Keratinocyte (primary cell): ENCODE data around the gene PFKFB3. TPM values are rescaled to one million over a fixed set of nuclear protein-coding genes. Genes with fewer than 3 reads are reported as not detected.
A peak's percentile ranks its signal among the peaks of the same experiment; 100 is the strongest.

Experiments used
- DNase-seq: peaks from one replicate; pipeline ENCODE4 v3.0.0-alpha.2; 2011; ENCODE audit warnings: low read depth, missing footprints, low spot score
- FAIRE-seq: peaks from 2 replicates; lab custom pipeline; 2011; peaks lifted over from hg19 to GRCh38; lab: Jason Lieb, UNC
- H2AFZ ChIP-seq: 2 replicates; pipeline ENCODE4 v1.6.0; 2012; ENCODE audit warnings: low read length, control low read depth, inconsistent platforms; ENCODE audit not compliant: control insufficient read depth
- H3K27ac ChIP-seq: 2 replicates; pipeline ENCODE4 v1.5.1; 2011; ENCODE audit warnings: low read length; ENCODE audit not compliant: control insufficient read depth, insufficient read depth
- H3K27me3 ChIP-seq: 3 replicates; pipeline ENCODE4 v1.6.0; 2011; ENCODE audit warnings: low read length; ENCODE audit not compliant: control insufficient read depth, insufficient read depth; ENCODE audit errors: extremely low read depth
- H3K36me3 ChIP-seq, 2 experiments: 2 replicates in 1 of 2; 3 replicates in 1 of 2; pipeline ENCODE4 v1.5.1; 2011; ENCODE audit warnings: low read length in 2 of 2, mild to moderate bottlenecking in 1 of 2; ENCODE audit not compliant: control insufficient read depth in 2 of 2, insufficient read depth in 2 of 2; ENCODE audit errors: extremely low read depth in 1 of 2
- H3K4me1 ChIP-seq: 3 replicates; pipeline ENCODE4 v1.5.1; 2011; ENCODE audit warnings: low read length; ENCODE audit not compliant: control insufficient read depth, insufficient read depth; ENCODE audit errors: extremely low read depth
- H3K4me2 ChIP-seq: 3 replicates; pipeline ENCODE4 v1.6.0; 2011; ENCODE audit warnings: low read depth, low read length; ENCODE audit not compliant: control insufficient read depth, insufficient read depth; ENCODE audit errors: extremely low read depth
- H3K4me3 ChIP-seq, 3 experiments: fragments of 200-600 bp in 1 of 3; sonication (generic) in 1 of 3; 2 replicates in 2 of 3; 3 replicates in 1 of 3; pipeline ENCODE4 v1.5.1; 2011 to 2016; ENCODE audit warnings: low read length in 3 of 3, mild to moderate bottlenecking in 3 of 3, control low read depth in 2 of 3, inconsistent platforms in 1 of 3, low read depth in 1 of 3, mixed read lengths in 1 of 3, mixed run types in 1 of 3, moderate library complexity in 1 of 3; ENCODE audit not compliant: control insufficient read depth in 2 of 3, insufficient read depth in 2 of 3; ENCODE audit errors: extremely low read depth in 1 of 3
- H3K79me2 ChIP-seq: 2 replicates; pipeline ENCODE4 v1.6.0; 2012; ENCODE audit warnings: low read length; ENCODE audit not compliant: control insufficient read depth, insufficient read depth
- H3K9ac ChIP-seq: 3 replicates; pipeline ENCODE4 v1.6.0; 2011; ENCODE audit warnings: low read length; ENCODE audit not compliant: control insufficient read depth, insufficient read depth; ENCODE audit errors: extremely low read depth
- H3K9me1 ChIP-seq: 3 replicates; pipeline ENCODE4 v1.6.0; 2011; ENCODE audit warnings: low read length; ENCODE audit not compliant: control insufficient read depth, insufficient read depth; ENCODE audit errors: extremely low read depth
- H3K9me3 ChIP-seq: 2 replicates; pipeline ENCODE4 v1.5.1; 2012; ENCODE audit warnings: low read depth, low read length; ENCODE audit not compliant: control insufficient read depth
- H4K20me1 ChIP-seq: 3 replicates; pipeline ENCODE4 v1.6.0; 2011; ENCODE audit warnings: low read length; ENCODE audit not compliant: control insufficient read depth, insufficient read depth; ENCODE audit errors: extremely low read depth
- EZH2 ChIP-seq: IDR thresholded peaks from one replicate; pipeline ENCODE4 v1.6.1; 2012; ENCODE audit warnings: inconsistent platforms, mild to moderate bottlenecking, low read length, moderate library complexity
- dilution Hi-C: fragments of 300-500 bp; cut with MboI; formaldehyde crosslinking; loops from one replicate; pipeline ENCODE4 v1.7.0; 2020; ENCODE audit warnings: low sequenced_read_pairs; ENCODE audit not compliant: extremely low pct_ligation_motif_present
- polyA plus RNA-seq, 5 experiments: library from polyadenylated mRNA; depleted of rRNA in 3 of 5; stranded (reverse) in 3 of 5; stranded (forward) in 1 of 5; unstranded in 1 of 5; fragments of >200 nt; gene quantifications; 1 replicate in 1 of 5; 2 replicates in 3 of 5; 3 replicates in 1 of 5; pipeline versions ENCODE4 v1.2.1 to v1.2.3, GENCODE V29; 2011 to 2012; ENCODE audit warnings: missing spikeins in 2 of 5, low read depth in 1 of 5, low replicate concordance in 1 of 5
- TF ChIP-seq, protein P1 (sequence below), 3 experiments: IDR thresholded peaks in 1 of 3; conservative IDR thresholded peaks in 1 of 3; optimal IDR thresholded peaks in 1 of 3; 2 replicates in 2 of 3; 3 replicates in 1 of 3; pipeline versions ENCODE3 to v1.5.1; 2011; ENCODE audit warnings: low read length in 3 of 3, mild to moderate bottlenecking in 3 of 3, moderate library complexity in 2 of 3, control low read depth in 1 of 3, inconsistent platforms in 1 of 3; ENCODE audit not compliant: insufficient read depth in 2 of 3; ENCODE audit errors: extremely low read depth in 1 of 3

The PFKFB3 gene
- polyA plus RNA-seq, 1 donor (not counting 4 experiments of a cell fraction or from before 2014, with no cell fraction given), result 18.6 TPM

DNA sequence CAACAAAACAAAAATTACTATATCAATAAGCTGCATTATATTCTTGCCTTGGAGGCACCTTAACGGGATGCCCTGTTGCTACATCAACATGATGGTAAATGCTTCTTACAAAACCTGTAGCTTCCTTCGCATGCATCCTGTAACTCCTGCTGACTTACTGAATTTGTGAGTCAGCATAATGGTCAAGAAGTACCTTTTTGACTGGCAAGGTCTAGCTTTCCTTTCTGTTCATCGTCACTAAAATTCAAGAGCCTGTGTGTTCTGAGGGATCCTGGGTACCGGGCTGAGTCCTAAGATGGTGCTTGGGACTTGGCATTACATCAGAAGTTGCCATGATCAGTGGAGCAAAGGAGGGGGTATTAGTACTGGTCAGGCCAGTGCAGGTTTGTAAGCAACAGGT, 4.9 kb downstream of the PFKFB3 start:
- Histone ChIP-seq H2AFZ (no peak overlapping the region), H3K27ac (no peak overlapping the region), H3K4me2 (no peak overlapping the region), H3K9ac (no peak overlapping the region), H3K36me3 (peaks cover 4% of the 10 kb centered on the region in 2 experiments), H3K27me3 (no peaks in the 10 kb centered on the region), H4K20me1 (peaks cover 3% of the 10 kb centered on the region), H3K4me1 (peaks cover 9% of the 10 kb centered on the region), H3K79me2 (peaks cover 44% of the 10 kb centered on the region), H3K9me3 (no peaks in the 10 kb centered on the region), H3K9me1 (no peaks in the 10 kb centered on the region), H3K4me3 (no peak overlapping the region)
- TF ChIP-seq, protein P1, sequence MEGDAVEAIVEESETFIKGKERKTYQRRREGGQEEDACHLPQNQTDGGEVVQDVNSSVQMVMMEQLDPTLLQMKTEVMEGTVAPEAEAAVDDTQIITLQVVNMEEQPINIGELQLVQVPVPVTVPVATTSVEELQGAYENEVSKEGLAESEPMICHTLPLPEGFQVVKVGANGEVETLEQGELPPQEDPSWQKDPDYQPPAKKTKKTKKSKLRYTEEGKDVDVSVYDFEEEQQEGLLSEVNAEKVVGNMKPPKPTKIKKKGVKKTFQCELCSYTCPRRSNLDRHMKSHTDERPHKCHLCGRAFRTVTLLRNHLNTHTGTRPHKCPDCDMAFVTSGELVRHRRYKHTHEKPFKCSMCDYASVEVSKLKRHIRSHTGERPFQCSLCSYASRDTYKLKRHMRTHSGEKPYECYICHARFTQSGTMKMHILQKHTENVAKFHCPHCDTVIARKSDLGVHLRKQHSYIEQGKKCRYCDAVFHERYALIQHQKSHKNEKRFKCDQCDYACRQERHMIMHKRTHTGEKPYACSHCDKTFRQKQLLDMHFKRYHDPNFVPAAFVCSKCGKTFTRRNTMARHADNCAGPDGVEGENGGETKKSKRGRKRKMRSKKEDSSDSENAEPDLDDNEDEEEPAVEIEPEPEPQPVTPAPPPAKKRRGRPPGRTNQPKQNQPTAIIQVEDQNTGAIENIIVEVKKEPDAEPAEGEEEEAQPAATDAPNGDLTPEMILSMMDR (optimal IDR thresholded peaks at IDR 0.05 in 1 of 3, IDR thresholded peaks at IDR 0.05 in 1 of 3, conservative IDR thresholded peaks at IDR 0.05 in 1 of 3; ENCODE audit: extremely low read depth in 1 of 3, insufficient read depth in 2 of 3, low read length in 3 of 3), result no peak
- TF ChIP-seq EZH2, result no peak
- dilution Hi-C loops, result no loop called here
- no peak for DNase-seq
- peak; percentile 61 for FAIRE-seq

DNA sequence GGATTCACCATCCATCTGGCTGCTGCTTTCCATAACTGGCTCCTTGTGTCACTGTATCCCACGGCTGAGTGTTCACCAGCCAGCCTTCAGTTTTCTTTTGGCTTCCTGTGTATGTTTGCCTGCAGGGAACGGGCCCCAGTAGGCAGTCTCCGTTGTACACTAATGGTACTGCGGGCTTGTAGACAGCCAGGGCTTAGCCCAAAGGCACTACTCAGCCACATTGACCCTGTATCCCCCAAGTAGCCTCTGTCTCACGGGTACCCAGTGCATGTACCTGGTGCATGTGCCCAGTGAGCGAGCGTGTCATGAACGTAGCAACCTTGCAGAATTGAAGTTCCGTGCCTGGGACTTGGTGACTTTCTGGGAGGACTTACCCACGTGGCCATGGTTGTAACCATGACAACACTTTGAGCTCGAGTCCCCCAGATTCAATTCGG, 6.1 kb downstream of the PFKFB3 start:
- no peaks in the 10 kb centered on the region for H3K27me3 ChIP-seq
- peaks cover 9% of the 10 kb centered on the region for H3K4me1 ChIP-seq
- H3K4me3 ChIP-seq, result no peak overlapping the region
- no peaks in the 10 kb centered on the region for H3K9me1 ChIP-seq
- H3K9ac ChIP-seq, result no peak overlapping the region
- H4K20me1 ChIP-seq, result peaks cover 3% of the 10 kb centered on the region
- H2AFZ ChIP-seq, result no peak overlapping the region
- dilution Hi-C loops, result no loop called here
- peaks cover 48% of the 10 kb centered on the region for H3K79me2 ChIP-seq
- no peak for FAIRE-seq
- H3K4me2 ChIP-seq, result no peak overlapping the region
- H3K36me3 ChIP-seq, result peaks cover 7 to 9% of the 10 kb centered on the region in 2 experiments
- no peaks in the 10 kb centered on the region for H3K9me3 ChIP-seq
- no peak for TF ChIP-seq EZH2
- TF ChIP-seq, protein P1 (optimal IDR thresholded peaks at IDR 0.05 in 1 of 3, IDR thresholded peaks at IDR 0.05 in 1 of 3, conservative IDR thresholded peaks at IDR 0.05 in 1 of 3; ENCODE audit: extremely low read depth in 1 of 3, insufficient read depth in 2 of 3, low read length in 3 of 3), result no peak
- DNase-seq, result no peak
- no peak overlapping the region for H3K27ac ChIP-seq
